Activated T-cell treated with anti-CD3 and anti-CD28 coated beads, Interleukin-2, amount 50 U/mL, for 1 hour (primary cell): ENCODE results near the gene THRB.
"Not testable (repeated sequence)": the region's sequence is repeated elsewhere in the genome, so short reads cannot be mapped to it uniquely, and the experiment has no call there.

Source experiments
- DNase-seq: peaks from one replicate; pipeline ENCODE4 v3.0.0-alpha.2; 2020

Gene THRB

GRCh38 chr3:24133942-24134341, 360.7 kb downstream of the THRB start:
- no peak for DNase-seq

DNA sequence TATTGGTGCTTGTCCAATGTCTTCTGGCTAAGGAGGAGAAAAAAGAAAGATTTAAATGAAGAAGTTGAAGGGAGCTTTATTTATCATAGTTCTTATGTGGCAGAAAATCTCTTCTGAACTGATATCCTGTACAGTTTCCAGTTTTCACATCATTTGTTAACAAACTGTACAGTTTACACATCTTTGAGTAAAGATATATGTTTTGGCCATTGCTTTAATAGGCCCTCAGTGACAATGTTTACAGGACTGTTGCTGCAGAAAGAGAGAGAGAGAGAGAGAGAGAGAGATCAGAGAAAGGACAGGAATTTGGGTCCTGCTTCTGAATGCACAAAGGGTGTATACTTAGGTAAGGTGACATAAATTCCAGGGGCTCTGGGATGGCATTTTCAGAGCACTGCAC, 361.2 kb downstream of the THRB start:
- no peak for DNase-seq

- no peak for DNase-seq
Observed at GRCh38 chr3:24129549-24129948, 365.1 kb downstream of the THRB start.

DNA sequence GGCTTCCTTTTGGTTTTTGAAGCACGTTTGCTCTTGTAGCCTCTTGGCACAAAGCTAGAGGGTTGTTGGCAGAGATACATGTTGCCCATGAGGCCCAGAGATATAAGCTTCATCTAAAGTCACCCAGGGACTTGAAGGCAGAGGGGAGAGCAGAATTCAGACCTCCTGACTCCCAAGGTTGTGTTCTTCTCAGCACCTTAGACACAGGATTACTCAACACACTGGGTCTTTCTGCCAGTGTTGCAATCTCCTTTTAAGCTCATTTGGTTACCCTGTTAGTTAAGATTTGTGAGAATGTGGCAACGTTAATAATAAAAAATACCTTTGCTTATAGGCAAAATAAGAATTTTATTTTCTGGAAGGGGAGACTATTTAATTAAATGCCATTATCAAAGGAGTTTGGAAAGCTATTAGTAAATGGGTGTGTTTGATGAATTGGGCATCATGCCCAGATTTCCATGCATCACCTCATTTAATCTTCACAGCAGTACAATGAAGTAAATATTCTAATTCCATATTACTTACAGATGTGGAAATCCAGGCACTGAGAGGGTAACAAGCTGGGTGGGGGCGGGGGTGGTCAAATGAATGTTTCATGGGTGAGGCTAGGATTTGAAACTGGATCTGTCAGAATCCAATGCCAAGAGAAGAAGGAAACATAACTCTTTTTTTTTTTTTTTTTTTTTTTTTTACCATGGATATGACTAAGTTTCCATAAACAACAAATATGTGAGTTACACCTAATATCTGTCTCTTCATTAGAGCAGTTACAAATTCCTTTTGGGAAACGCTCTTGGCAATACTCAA, 366.2 kb downstream of the THRB start:
- no peak for DNase-seq

DNA sequence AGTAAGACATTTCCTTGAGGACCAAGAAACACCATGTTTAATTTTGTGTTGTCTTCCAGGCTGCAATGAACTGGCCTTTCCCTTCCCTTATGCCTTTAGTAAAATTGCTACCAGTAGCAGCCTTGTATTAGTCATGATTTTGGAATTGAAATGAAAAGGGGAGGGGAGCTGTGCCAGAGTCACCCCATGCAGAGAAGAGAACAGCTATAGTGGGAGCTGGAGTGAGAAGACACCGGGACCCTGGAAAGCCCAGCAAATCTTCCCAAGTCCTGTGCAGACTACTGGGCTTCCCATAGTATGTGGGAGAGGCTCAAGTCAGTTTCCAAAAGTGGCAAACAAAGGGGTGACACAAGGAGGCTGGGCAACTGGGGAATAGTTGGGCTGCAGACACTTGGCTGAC, 371.1 kb downstream of the THRB start:
- DNase-seq = no peak

DNA sequence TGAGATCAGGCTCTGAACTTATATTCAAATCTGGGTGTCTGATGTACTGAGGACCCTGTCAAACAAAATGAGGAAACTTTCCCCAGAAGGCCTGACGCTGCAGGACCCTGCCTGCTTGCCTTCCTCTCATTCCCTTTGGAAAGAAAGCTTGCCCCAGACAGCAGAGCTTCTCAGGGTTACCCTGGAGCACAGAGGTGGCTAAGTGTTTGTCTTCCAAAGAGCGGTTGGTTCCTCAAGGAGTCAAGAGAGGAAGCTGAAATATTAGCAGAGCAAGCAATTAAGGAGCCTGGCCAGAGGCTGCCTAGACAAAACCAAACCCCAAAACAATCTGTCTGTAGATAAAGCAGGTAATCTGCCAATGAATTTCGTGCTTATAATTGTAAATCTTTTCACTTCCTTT, 374.2 kb downstream of the THRB start:
- DNase-seq = no peak

DNA sequence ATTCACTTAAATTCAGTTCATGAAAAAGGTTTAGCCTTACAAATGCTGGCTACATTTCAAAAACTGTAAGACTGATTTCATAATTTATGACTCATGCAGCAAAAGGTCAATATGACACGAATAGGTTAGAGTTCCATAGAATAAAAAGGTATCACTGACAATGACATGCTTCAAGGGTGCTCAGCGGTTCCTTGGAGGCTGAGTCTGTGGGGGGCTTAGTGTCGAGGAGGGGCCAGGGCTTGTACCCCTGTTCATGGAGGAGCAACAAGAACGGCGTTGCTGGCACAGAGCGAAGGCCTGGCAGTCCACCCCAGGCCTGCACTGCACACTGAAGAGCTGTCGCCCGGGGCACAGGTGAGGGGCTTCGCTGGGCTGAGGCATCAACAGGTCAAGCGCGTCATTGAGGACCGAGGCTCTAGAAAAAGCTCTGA, 375.3 kb downstream of the THRB start:
- no peak for DNase-seq

DNA sequence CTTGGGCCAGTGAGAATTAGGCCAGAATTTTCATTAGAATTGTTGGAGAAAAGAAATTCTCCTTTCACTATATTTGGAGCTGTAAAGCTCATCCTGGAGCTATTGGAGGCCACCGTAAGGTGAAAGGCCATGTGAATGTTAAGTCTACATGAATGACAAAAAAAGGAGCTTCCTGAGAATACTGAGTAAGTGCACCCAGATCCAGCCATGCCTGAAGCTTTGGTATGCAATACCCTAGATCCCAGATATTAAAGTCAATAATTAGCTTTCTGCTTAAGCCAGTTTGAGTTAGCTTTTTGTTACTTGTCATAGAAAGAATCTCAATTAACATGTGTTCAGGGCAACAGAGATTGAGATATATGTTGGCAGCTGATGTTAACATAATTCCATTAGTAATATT, 377.1 kb downstream of the THRB start:
- no peak for DNase-seq

GRCh38 chr3:24111711-24112110, 382.9 kb downstream of the THRB start:
- DNase-seq = no peak

DNA sequence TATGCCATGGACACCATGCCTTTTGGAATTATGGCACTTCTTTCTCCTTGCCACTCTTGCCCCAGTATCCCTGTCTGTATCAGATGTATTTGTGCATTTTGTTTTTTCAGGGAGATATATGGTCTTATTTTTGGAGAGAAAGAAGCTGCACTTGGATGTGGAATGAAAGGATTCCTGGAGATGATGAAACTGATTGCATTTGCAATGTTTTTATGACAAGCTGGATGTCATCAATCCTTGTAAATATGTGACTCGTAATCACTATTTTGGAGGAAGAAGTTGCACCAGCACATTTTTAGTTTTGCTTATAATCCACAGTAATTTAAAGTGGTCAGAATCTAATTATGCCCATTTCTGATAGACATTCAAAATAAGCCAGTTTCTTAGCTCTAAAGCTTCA, 384.6 kb downstream of the THRB start:
- no peak for DNase-seq

GRCh38 chr3:24101676-24102168, 392.9 kb downstream of the THRB start:
- no peak for DNase-seq

DNA sequence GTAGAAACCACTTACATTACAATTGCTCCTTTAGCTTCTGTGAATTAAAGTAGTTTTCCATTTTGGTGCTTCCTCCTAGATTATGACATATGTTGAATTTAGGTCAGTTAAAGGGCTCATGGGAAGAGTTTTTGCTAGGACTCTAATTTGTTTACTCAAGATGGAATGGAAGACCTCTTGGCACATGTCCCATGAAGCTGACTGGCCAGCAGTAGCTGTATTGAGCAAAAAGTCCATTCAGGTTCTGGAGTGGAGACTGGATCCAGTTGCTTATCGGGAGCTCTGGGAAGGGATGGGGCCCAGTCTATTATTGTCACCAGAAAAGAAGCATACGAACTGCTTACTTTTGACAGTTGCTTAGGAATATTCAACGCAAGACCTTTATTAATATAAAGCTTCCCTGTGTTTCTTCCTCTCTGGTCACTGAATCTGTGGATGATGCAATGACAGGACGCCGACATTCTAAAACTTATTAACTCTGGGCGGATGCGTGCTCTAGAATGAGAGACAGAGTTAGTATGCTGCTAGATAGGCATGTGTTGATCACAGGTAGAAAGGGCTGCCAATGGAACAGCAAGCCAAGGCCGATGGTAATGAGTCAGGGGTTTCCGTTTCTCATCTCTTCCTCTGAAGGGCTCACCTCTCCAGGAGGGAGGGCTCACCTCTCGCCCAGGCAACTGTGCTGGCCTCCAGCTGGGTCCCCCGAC, 393.8 kb downstream of the THRB start:
- DNase-seq = no peak

DNA sequence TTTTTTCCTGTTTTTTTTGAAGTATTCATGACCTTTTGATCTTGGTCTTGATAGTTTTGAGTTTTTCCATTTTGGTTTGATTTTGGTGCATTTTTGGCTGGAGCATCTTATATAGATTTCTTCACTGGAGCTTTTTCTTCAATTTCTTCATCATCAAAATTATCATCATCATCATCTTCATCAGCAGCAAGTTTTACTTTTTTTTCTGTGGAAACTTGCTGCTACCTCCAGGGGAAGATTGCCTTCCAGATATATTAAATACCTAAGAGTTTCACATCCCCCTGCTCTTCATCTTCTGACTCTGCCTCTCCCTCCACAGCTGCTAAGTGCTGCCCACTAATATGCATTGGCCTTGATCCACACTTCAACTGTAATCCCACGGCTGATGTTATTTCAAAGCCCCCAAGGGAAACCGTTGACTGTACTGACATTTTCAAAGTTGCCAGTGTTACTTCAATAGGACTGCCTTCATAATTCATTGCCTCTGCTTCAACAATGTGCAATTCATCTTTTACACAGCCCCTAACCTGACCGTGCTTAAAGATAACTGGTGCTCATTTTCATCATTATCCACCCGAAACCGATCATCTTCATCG, 397.9 kb downstream of the THRB start:
- no peak for DNase-seq

- no peak for DNase-seq
Observed at GRCh38 chr3:24096271-24096670, 398.4 kb downstream of the THRB start.

DNA sequence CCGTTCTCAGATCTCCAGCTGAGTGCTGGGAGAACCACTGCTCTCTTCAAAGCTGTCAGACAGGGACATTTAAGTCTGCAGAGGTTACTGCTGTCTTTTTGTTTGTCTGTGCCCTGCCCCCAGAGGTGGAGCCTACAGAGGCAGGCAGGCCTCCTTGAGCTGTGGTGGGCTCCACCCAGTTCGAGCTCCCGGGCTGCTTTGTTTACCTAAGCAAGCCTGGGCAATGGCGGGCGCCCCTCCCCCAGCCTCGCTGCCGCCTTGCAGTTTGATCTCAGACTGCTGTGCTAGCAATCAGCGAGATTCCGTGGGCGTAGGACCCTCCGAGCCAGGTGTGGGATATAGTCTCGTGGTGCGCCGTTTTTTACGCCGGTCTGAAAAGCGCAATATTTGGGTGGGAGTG, 399.8 kb downstream of the THRB start:
- DNase-seq = not testable (repeated sequence)

DNA sequence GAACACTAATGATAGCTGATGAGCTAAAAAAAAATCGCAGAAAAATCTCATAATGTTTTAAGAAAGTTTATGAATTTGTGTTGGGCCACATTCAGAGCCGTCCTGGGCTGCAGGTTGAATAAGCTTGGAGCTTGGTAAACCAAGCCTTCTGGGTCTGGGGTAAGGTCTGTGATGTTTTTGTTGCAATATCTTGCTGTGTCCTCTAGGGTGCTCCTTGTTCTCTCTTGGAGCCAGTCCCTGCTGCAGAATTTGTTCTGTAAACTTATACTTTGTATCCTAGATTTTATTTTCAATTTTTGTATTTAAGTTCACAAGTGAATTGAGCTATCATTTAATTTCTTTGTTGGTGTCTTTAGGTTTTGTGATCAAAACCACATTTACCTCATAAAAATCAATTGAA, 405.9 kb downstream of the THRB start:
- DNase-seq = no peak

DNA sequence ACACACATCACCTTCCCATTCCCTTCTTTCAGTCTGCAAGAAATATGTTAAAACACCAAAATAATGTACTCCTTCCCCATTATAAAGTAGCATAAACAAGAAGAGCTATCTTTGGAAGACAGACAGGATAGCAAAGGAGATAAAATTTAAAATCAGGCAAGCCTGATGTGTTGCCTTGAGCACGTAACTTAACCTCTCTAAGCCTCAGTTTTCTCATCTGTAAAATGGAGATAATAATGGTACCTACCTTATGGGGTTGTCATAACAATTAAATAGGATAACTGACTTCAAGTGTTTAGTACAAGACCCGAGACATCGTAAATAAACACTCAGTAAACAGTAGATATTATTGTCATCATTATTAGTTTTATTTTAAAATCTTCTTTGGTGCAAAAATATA, 407.2 kb downstream of the THRB start:
- DNase-seq = no peak

DNA sequence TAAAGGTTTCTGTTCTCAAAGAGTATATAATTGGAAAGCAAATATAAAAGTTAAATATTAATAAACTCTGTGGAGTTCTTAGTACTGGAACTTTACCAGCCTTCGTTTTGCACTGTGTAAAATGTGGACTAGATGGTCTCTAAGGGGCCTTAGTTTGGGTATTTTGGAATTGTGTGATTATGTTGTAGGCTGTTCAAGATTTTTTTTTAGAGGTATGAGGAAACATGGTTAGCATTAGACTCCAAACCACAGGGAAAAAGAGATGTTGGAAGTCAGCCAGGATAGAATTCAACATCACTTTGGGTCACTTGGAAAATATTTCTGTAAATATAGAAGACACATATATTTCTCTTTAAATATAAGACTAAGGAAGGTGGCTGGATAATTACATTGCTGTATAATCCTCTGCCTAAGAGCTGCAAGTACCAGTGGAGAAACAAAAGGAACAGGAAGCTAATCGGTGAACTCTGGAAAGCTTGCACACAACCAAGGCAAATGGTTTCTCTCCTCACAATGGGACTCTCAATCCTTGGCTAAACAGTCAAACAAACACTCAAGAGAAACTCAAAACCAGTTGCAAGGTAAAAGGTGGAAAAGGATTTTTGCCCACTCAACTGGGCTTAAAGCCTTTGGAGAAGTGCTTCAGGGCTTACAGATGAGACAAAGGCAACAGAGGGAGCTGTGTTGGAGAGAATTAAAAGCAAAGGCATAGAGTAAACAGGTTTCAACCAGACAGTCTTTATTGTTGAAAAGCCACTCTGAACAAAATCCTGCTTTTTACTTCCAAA, 407.8 kb downstream of the THRB start:
- no peak for DNase-seq

- no peak for DNase-seq
Observed at GRCh38 chr3:24086206-24086605, 408.4 kb downstream of the THRB start.

- no peak for DNase-seq
Observed at GRCh38 chr3:24072193-24072592, 422.5 kb downstream of the THRB start.

- no peak for DNase-seq
Observed at GRCh38 chr3:24069045-24069444, 425.6 kb downstream of the THRB start.

DNA sequence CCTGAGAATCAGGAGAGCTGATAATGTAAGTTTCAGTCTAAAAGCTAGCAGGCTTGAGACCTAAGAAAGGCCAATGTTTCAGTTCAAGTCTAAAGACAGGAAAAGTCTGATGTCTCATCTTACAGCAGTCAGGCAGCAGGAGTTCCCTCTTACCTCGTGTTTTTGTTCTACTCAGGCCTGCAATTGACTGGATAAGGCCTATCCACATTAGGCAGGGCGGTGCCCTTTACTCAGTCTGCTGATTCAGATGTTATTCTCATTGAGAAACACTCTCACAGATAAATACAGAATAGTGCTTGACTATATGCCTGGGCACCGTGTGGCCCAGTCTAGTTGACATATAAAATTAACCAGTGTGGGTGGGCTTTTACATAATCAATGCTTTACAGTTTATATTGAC, 427.2 kb downstream of the THRB start:
- DNase-seq = no peak
